GM12872 (cell line): ENCODE data around the gene SLC16A13.
A peak's percentile ranks its signal among the peaks of the same experiment; 100 is the strongest.

Source experiments
- TF ChIP-seq, protein P1 (sequence below): IDR thresholded peaks from 3 replicates; pipeline ENCODE4 v1.5.1; 2011; ENCODE audit warnings: low read depth, mild to moderate bottlenecking, low read length, moderate library complexity; ENCODE audit not compliant: insufficient read depth

The SLC16A13 gene

DNA sequence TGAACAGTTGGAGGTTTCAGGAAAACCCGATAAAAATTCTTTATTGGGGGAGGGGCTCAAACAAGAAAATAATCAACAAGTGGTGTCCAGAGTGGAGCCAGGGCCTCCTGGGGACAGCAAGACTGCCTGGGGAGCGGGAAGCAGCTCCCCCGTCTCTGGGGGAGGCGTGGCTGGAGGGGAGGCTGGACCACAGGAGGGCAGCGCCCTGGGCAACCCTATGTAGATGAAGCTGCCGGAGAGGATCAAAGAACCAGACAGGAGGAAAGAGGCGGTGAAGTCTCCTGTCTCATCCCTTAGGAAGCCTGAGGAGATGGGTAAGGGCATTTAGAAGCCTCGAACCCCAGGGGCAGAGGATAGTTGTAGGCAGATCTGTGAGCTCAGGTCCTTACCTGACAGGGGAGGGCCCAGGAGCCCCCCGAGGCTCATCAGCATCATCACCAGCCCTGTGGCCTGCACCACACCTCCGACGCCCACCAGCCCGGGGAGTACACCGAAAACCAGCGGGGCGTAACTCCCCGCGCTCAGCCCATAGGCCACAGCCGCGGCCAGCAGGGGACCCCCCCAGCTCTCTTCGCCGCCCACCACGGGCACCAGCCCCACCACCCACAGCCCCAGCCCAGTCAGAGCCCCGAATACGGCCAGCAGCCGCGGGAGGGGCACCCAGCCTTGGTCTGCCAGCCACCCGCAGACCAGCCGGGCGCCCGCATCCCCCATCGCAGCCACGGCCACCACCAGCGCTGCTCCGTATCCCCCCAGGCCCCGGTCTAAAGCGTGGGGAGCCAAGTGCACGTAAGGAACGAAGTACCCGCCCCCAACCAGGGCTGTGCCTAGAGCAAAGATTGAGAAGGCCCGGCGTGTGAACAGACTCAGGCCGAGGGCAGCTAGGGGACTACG is 6.0 kb downstream of the SLC16A13 start:
- TF ChIP-seq, protein P1, sequence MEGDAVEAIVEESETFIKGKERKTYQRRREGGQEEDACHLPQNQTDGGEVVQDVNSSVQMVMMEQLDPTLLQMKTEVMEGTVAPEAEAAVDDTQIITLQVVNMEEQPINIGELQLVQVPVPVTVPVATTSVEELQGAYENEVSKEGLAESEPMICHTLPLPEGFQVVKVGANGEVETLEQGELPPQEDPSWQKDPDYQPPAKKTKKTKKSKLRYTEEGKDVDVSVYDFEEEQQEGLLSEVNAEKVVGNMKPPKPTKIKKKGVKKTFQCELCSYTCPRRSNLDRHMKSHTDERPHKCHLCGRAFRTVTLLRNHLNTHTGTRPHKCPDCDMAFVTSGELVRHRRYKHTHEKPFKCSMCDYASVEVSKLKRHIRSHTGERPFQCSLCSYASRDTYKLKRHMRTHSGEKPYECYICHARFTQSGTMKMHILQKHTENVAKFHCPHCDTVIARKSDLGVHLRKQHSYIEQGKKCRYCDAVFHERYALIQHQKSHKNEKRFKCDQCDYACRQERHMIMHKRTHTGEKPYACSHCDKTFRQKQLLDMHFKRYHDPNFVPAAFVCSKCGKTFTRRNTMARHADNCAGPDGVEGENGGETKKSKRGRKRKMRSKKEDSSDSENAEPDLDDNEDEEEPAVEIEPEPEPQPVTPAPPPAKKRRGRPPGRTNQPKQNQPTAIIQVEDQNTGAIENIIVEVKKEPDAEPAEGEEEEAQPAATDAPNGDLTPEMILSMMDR: no peak

DNA sequence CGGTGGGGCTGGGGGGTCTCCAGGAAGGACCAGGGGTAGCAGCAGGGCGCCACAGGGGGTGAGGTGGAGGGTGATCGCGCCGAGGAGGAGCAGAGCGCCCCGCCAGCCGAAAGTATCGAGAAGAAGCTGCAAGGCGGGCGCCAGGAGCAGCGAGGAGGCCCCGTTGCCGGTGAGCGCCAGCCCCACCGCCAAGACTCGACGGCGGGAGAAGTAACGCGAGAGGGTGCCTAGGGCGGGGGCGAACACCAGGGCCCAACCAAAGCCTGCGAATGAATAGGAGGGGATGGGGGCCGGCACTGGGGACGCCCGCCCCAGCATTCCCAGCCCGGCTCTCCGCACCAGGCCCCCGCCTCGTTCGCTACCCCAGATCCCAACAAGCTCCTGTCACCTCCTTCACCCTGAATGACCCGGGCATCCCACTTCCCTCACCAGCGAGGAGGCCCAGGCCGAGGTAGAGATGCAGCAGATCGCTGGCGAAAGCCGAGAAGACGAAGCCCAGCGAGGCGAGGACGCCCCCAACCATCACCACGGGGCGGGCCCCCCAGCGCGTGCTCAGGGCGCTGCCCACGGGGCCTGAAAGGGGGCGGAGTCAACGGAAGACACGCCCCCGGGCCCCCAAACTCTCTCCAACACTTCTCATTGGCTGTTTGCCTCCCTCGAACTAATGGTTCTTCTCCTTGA is 6.8 kb downstream of the SLC16A13 start:
- TF ChIP-seq, protein P1: no peak

DNA sequence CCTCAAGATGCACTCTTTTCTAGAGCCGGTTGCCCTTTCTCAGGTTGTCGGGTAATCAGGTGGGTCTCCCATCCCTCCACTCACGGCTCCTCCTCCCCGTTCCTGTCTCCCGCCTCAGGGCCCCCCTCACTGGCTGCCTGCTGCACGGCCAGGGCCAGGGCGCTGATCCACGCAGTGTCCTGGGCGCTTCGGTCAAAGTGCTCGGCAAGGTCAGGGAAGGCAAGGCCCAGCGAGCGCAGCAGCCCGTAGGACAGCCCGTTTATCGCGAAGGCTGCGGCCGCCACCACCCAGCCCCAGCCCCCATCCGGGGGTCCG is 7.3 kb downstream of the SLC16A13 start:
- TF ChIP-seq, protein P1: no peak

DNA sequence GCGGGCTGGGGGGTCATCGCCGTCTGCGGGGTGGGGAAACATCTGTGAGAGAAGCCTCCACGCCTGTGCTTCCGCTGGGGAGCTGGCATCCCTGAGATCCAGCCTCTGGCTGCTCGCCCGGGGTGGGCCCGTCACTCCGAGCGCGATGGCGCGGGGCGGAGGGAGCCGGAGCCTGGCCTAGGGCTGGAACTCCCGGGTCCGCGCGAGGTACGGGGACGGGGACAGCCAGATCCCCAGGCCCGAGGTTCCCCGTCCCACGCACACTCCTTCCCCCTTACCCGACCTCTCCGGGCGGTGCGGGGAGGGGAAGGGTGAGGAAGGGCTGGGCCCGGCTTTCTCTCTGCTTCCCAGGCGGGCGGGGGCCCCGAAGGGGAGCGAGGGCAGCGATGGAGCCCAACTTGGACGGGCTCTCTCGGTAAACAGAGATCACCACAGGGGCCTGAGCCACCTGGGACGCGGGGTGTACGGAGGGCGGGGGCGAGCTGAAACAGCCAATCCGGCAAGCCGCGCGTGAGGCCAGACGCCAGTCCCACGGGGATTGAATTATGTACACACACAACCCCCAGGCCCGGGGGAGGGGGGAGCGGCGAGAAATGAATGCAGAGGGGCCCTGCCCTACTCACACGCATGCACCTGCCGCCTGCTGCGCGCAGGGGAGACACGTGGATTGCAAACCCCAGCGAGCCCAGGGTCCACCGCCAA is 7.8 kb downstream of the SLC16A13 start, which contains the start of gene SLC16A11:
TSS of gene SLC16A11 (minus strand) at position 596 of the 702 bp plus-strand sequence. CDS start at position 17, 579 bp downstream.
- TF ChIP-seq, protein P1: no peak

DNA sequence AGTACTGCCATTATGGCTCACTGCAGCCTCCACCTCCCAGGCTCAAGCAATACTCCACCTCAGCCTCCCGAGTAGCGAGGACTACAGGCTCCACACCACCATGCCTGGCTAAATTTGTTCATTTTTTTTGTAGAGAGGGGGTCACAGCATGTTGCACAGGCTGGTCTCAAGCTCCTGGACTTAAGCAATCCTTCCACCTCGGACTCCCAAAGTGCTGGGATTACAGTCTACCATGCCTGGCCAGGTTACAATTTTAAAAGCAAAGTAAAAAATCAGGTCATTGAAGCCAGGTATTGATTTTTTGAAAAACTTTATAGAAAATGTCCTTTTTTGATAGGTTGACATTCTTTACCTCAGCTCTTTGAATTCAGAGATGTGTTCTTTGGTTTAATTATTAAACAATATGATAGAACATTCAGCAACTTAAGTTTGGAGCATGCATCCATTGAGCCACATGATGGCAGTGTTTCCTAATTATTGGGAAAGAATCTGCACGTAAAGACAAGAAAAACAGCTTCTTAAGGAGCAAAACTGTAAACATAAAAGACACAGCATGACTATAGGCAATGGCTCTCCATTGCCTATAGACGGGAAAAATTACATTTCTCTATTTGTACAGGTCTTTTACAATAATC is 9.8 kb downstream of the SLC16A13 start:
- TF ChIP-seq, protein P1: peak; percentile 56; the same call in 1 of the 3 replicates

DNA sequence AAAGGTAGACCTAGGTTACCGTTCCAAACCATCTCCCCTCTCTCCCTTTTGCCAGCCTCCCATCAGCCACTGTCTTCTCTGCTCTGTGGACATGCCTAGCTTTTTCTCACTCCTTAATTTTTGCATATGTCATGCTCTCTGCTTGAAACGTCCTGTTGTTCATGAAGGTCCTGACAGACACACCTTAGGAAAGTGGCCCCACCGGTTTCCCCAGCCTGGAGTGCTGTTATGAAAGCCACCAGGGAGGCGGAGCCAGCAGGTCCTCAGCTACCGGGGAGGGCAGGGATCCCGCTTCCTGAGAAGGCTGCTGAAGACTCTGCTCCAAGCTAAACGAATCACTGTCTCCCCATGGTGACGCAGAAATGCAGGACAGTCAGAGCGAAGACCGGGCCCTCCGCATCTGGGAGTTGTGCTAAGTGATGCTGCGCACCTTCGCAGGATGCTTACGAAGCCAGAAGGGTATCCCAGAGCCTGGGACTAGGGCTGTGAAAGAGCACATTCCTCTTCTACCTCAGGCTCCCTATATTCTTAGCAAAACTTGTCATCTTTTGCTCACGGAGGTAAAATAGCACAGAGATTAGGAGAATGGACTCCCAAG is 10.4 kb downstream of the SLC16A13 start:
- TF ChIP-seq, protein P1: no peak
